Fibroblast of lung (primary cell): ENCODE results near the gene MTAP. TPM values are rescaled to one million over a fixed set of nuclear protein-coding genes. Genes with fewer than 3 reads are reported as not detected.
A peak's percentile ranks its signal among the peaks of the same experiment; 100 is the strongest.

ENCODE experiments used
- DNase-seq, 2 donors: peaks; one replicate each; pipeline versions ENCODE4 v3.0.0 to v3.0.0-alpha.2; 2010; ENCODE audit warnings: low read depth in 2 of 2
- H2AFZ ChIP-seq: 2 replicates; pipeline ENCODE4 v1.5.1; 2012; ENCODE audit warnings: low read length, control low read depth, inconsistent platforms
- H3K27ac ChIP-seq: 2 replicates; pipeline ENCODE4 v1.5.1; 2011; ENCODE audit warnings: low read length, control low read depth; ENCODE audit not compliant: insufficient read depth
- H3K27me3 ChIP-seq: 2 replicates; pipeline ENCODE4 v1.5.1; 2011; ENCODE audit warnings: mild to moderate bottlenecking, low read length; ENCODE audit not compliant: control insufficient read depth, insufficient read depth
- H3K36me3 ChIP-seq: 2 replicates; pipeline ENCODE4 v1.5.1; 2011; ENCODE audit warnings: low read length; ENCODE audit not compliant: control insufficient read depth, insufficient read depth
- H3K4me1 ChIP-seq: 2 replicates; pipeline ENCODE4 v1.5.1; 2011; ENCODE audit warnings: low read length; ENCODE audit not compliant: control insufficient read depth, insufficient read depth; ENCODE audit errors: extremely low read depth
- H3K4me2 ChIP-seq: 2 replicates; pipeline ENCODE4 v1.5.1; 2011; ENCODE audit warnings: low read length, control low read depth; ENCODE audit not compliant: insufficient read depth; ENCODE audit errors: extremely low read depth
- H3K4me3 ChIP-seq, 4 experiments: fragments of 200-600 bp in 1 of 4; sonication (generic) in 1 of 4; replicated peaks in 1 of 4; 2 replicates each; pipeline ENCODE4 v1.5.1; 2011 to 2016; ENCODE audit warnings: low read length in 4 of 4, low read depth in 3 of 4, mild to moderate bottlenecking in 3 of 4, control low read depth in 2 of 4, inconsistent platforms in 1 of 4, mixed read lengths in 1 of 4; ENCODE audit not compliant: insufficient read depth in 1 of 4; ENCODE audit errors: control extremely low read depth in 1 of 4
- H3K79me2 ChIP-seq: 2 replicates; pipeline ENCODE4 v1.5.1; 2012; ENCODE audit warnings: mild to moderate bottlenecking, low read length, inconsistent platforms; ENCODE audit not compliant: control insufficient read depth, insufficient read depth
- H3K9ac ChIP-seq: 2 replicates; pipeline ENCODE4 v1.5.1; 2011; ENCODE audit warnings: mild to moderate bottlenecking, low read length, control low read depth; ENCODE audit not compliant: insufficient read depth
- H3K9me3 ChIP-seq: 2 replicates; pipeline ENCODE4 v1.5.1; 2012; ENCODE audit warnings: low read depth, low read length; ENCODE audit not compliant: control insufficient read depth, insufficient read depth
- H4K20me1 ChIP-seq: 2 replicates; pipeline ENCODE4 v1.5.1; 2011; ENCODE audit warnings: low read length; ENCODE audit not compliant: control insufficient read depth, insufficient read depth; ENCODE audit errors: extremely low read depth
- CTCF ChIP-seq, 2 donors: IDR thresholded peaks in 1 of 2; conservative IDR thresholded peaks in 1 of 2; 1 replicate in 1 of 2; 2 replicates in 1 of 2; pipeline ENCODE4 v1.5.1; 2011 to 2012; ENCODE audit warnings: low read length in 2 of 2, control low read depth in 1 of 2, inconsistent platforms in 1 of 2, low read depth in 1 of 2, mild to moderate bottlenecking in 1 of 2
- EZH2 ChIP-seq: IDR thresholded peaks from 2 replicates; pipeline ENCODE4 v1.5.1; 2012; ENCODE audit warnings: low read length, control low read depth, mild to moderate bottlenecking; ENCODE audit errors: missing control alignments
- polyA plus RNA-seq, 2 donors: library from polyadenylated mRNA; depleted of rRNA in 1 of 2; stranded (reverse) in 1 of 2; unstranded in 1 of 2; fragments of >200 nt; gene quantifications; 2 replicates each; pipeline ENCODE4 v1.2.1, GENCODE V29; 2011 to 2012; ENCODE audit warnings: missing spikeins in 1 of 2
- total RNA-seq: library from RNA; depleted of rRNA; stranded (reverse); fragments of >200 nt; gene quantifications from 2 replicates; pipeline ENCODE4 v1.2.1, GENCODE V29; 2014

Gene MTAP
- total and polyA plus RNA-seq, 2 donors (not counting 1 experiment from before 2014, with no cell fraction given), result 20.0 to 27.6 TPM

- no peak for DNase-seq
- H3K27me3 ChIP-seq, result no peaks in the 10 kb centered on the region
- H3K27ac ChIP-seq, result no peak overlapping the region
- no peak overlapping the region for H3K9ac ChIP-seq
- H3K4me1 ChIP-seq, result peaks cover 8% of the 10 kb centered on the region
- H3K79me2 ChIP-seq, result peaks cover 51% of the 10 kb centered on the region
- no peak for TF ChIP-seq CTCF (conservative IDR thresholded peaks at IDR 0.05 in 1 of 2, IDR thresholded peaks at IDR 0.05 in 1 of 2; ENCODE audit: low read depth in 1 of 2, low read length in 2 of 2)
- TF ChIP-seq EZH2, result no peak
- H3K36me3 ChIP-seq, result peaks cover 9% of the 10 kb centered on the region
- no peak overlapping the region for H2AFZ ChIP-seq
- no peaks in the 10 kb centered on the region for H4K20me1 ChIP-seq
- H3K4me3 ChIP-seq, result no peak overlapping the region
- no peaks in the 10 kb centered on the region for H3K9me3 ChIP-seq
- no peak overlapping the region for H3K4me2 ChIP-seq
Measured at GRCh38 chr9:21811914-21812313, 9.5 kb downstream of the MTAP start.

- Histone ChIP-seq H3K9ac (no peak overlapping the region), H3K27ac (no peak overlapping the region), H4K20me1 (no peaks in the 10 kb centered on the region), H3K4me2 (no peak overlapping the region), H3K36me3 (peaks cover 9% of the 10 kb centered on the region), H3K79me2 (peaks cover 46% of the 10 kb centered on the region), H3K4me3 (no peak overlapping the region), H3K4me1 (peaks cover 8% of the 10 kb centered on the region), H3K27me3 (no peaks in the 10 kb centered on the region), H2AFZ (no peak overlapping the region), H3K9me3 (no peaks in the 10 kb centered on the region)
- DNase-seq, result peak in 1 of 2 donors; percentile 76
- TF ChIP-seq CTCF (conservative IDR thresholded peaks at IDR 0.05 in 1 of 2, IDR thresholded peaks at IDR 0.05 in 1 of 2; ENCODE audit: low read depth in 1 of 2, low read length in 2 of 2) (no peak), EZH2 (no peak)
Measured at GRCh38 chr9:21812415-21812814, 10.0 kb downstream of the MTAP start.

GRCh38 chr9:21812946-21813568, 10.6 kb downstream of the MTAP start:
- H3K4me1 ChIP-seq, result peaks cover 8% of the 10 kb centered on the region
- H3K27ac ChIP-seq, result peak overlapping the region; percentile 9
- TF ChIP-seq CTCF (conservative IDR thresholded peaks at IDR 0.05 in 1 of 2, IDR thresholded peaks at IDR 0.05 in 1 of 2; ENCODE audit: low read depth in 1 of 2, low read length in 2 of 2) (peak; percentile 88 to 95), EZH2 (no peak)
- H3K4me2 ChIP-seq, result no peak overlapping the region
- H3K79me2 ChIP-seq, result peaks cover 40% of the 10 kb centered on the region
- no peaks in the 10 kb centered on the region for H3K9me3 ChIP-seq
- no peaks in the 10 kb centered on the region for H4K20me1 ChIP-seq
- peak overlapping the region; percentile 41 for H2AFZ ChIP-seq
- H3K9ac ChIP-seq, result no peak overlapping the region
- DNase-seq, result peak; percentile 65 to 77
- H3K27me3 ChIP-seq, result no peaks in the 10 kb centered on the region
- no peak overlapping the region for H3K4me3 ChIP-seq
- H3K36me3 ChIP-seq, result peaks cover 13% of the 10 kb centered on the region
